ENCODE measurements around the gene GLRX. TPM values are rescaled to one million over a fixed set of nuclear protein-coding genes. Genes with fewer than 3 reads are reported as not detected.

Gene GLRX
- total and polyA plus RNA-seq, 2 of the 13 experiments (the other 11 are each of a cell fraction or from before 2014, with no cell fraction given) = 63.8 to 499 TPM

GRCh38 chr5:95826949-95827891 lies 4.7 kb upstream of the GLRX start (continued):
- TF ChIP-seq ZNF407 (CRISPR knock-in tag; IDR thresholded peaks at IDR 0.05; ENCODE audit: not compliant biosample characterization) (no peak), GRHL1 (CRISPR knock-in tag; conservative IDR thresholded peaks at IDR 0.05) (no peak), ATF4 (CRISPR knock-in tag; IDR thresholded peaks at IDR 0.05) (peak in 1 of 2 experiments; percentile 94; a peak in 2 of 4 replicates), NCOR1 (IDR thresholded peaks at IDR 0.05; ENCODE audit: borderline replicate concordance, low read length) (peak; percentile 99), ZNF567 (CRISPR knock-in tag; IDR thresholded peaks at IDR 0.05; ENCODE audit: borderline replicate concordance) (peak; percentile 46; the same call in 1 of the 2 replicates), EP300 (IDR thresholded peaks at IDR 0.05; ENCODE audit: low read depth in 2 of 2, low read length in 2 of 2) (peak; percentile 22 to 83; a peak in 2 of 4 replicates), EP300 (CRISPR knock-in tag; IDR thresholded peaks at IDR 0.05; ENCODE audit: borderline replicate concordance) (peak; percentile 70), THAP7 (CRISPR knock-in tag; IDR thresholded peaks at IDR 0.05) (no peak), ASH2L (IDR thresholded peaks at IDR 0.05; ENCODE audit: insufficient read length, low read depth, low read length) (peak; percentile 35), POGK (CRISPR knock-in tag; conservative IDR thresholded peaks at IDR 0.05) (0 out of 2 replicates have a peak, but pooled peaks have one; percentile 30), ARHGAP35 (CRISPR knock-in tag; IDR thresholded peaks at IDR 0.05; ENCODE audit: borderline replicate concordance) (no peak), TCF7 (IDR thresholded peaks at IDR 0.05; ENCODE audit: low read depth) (no peak; the same call in 1 of the 2 replicates)

Measured in HepG2 (cell line).